Endothelial cell of umbilical vein (primary cell): ENCODE measurements around the gene MISP3. TPM values are rescaled to one million over a fixed set of nuclear protein-coding genes. Genes with fewer than 3 reads are reported as not detected.

Experiments
- polyA plus RNA-seq, 4 experiments: library from polyadenylated mRNA; depleted of rRNA in 3 of 4; stranded (reverse) in 3 of 4; unstranded in 1 of 4; fragments of >200 nt; gene quantifications; 2 replicates each; pipeline versions ENCODE4 v1.2.1 to v1.2.3, GENCODE V29; 2011 to 2012; ENCODE audit warnings: missing spikeins in 1 of 4
- total RNA-seq: library from RNA; stranded (reverse); gene quantifications from 2 replicates; pipeline ENCODE4 v1.2.3, GENCODE V29; 2021

The MISP3 gene
- total and polyA plus RNA-seq, 2 donors (not counting 3 experiments of a cell fraction or from before 2014, with no cell fraction given): 0.26 to 0.31 TPM

Other genes with a start within 250 kb of the MISP3 start
- 3.4 and 4.4 TPM in 2 replicates for gene NANOS3, start 195.7 kb upstream of the MISP3 start, total RNA-seq
- 1.0 and 1.5 TPM in 2 replicates for gene NANOS3, start 195.7 kb upstream of the MISP3 start, polyA plus RNA-seq
- gene BRME1, start 166.7 kb upstream of the MISP3 start, total RNA-seq: 1.5 and 2.5 TPM in 2 replicates
- 0.69 and 0.86 TPM in 2 replicates for gene BRME1, start 166.7 kb upstream of the MISP3 start, polyA plus RNA-seq
- 29.8 and 33.7 TPM in 2 replicates for gene CC2D1A, start 166.6 kb upstream of the MISP3 start, total RNA-seq
- 13.6 and 14.9 TPM in 2 replicates for gene CC2D1A, start 166.6 kb upstream of the MISP3 start, polyA plus RNA-seq
- 2.0 TPM in 1 of 2 replicates, not detected in the other for gene PODNL1, start 134.4 kb upstream of the MISP3 start, total RNA-seq
- gene PODNL1, start 134.4 kb upstream of the MISP3 start, polyA plus RNA-seq: 0.21 and 0.32 TPM in 2 replicates
- 42.4 and 47.9 TPM in 2 replicates for gene DCAF15, start 120.3 kb upstream of the MISP3 start, total RNA-seq
- 41.9 and 50.5 TPM in 2 replicates for gene DCAF15, start 120.3 kb upstream of the MISP3 start, polyA plus RNA-seq
- gene RFX1, start 66.5 kb upstream of the MISP3 start, total RNA-seq: 14.4 and 14.7 TPM in 2 replicates
- gene RFX1, start 66.5 kb upstream of the MISP3 start, polyA plus RNA-seq: 2.2 and 2.3 TPM in 2 replicates
- not detected in 2 replicates for gene RLN3, start 44.6 kb upstream of the MISP3 start, total RNA-seq
- not detected in 2 replicates for gene RLN3, start 44.6 kb upstream of the MISP3 start, polyA plus RNA-seq
- 3.7 and 4.5 TPM in 2 replicates for gene IL27RA, start 41.0 kb upstream of the MISP3 start, total RNA-seq
- 1.6 and 1.8 TPM in 2 replicates for gene IL27RA, start 41.0 kb upstream of the MISP3 start, polyA plus RNA-seq
- 0.31 TPM in 1 of 2 replicates, not detected in the other for gene PALM3, start 10.7 kb upstream of the MISP3 start, total RNA-seq
- 0.08 TPM in 2 replicates for gene PALM3, start 10.7 kb upstream of the MISP3 start, polyA plus RNA-seq
- 0.55 TPM in 1 of 2 replicates, not detected in the other for gene C19orf67, start 13.0 kb downstream of the MISP3 start, total RNA-seq
- gene C19orf67, start 13.0 kb downstream of the MISP3 start, polyA plus RNA-seq: not detected in 2 replicates
- 35.2 and 35.9 TPM in 2 replicates for gene SAMD1, start 18.0 kb downstream of the MISP3 start, total RNA-seq
- 13.8 and 14.1 TPM in 2 replicates for gene SAMD1, start 18.0 kb downstream of the MISP3 start, polyA plus RNA-seq
- 97.5 and 110 TPM in 2 replicates for gene PRKACA, start 45.0 kb downstream of the MISP3 start, total RNA-seq
- gene PRKACA, start 45.0 kb downstream of the MISP3 start, polyA plus RNA-seq: 29.9 and 44.2 TPM in 2 replicates
- 37.1 and 39.1 TPM in 2 replicates for gene ASF1B, start 63.8 kb downstream of the MISP3 start, total RNA-seq
- gene ASF1B, start 63.8 kb downstream of the MISP3 start, polyA plus RNA-seq: 36.6 and 42.4 TPM in 2 replicates
- gene ADGRL1, start 133.4 kb downstream of the MISP3 start, total RNA-seq: 5.4 and 7.3 TPM in 2 replicates
- gene ADGRL1, start 133.4 kb downstream of the MISP3 start, polyA plus RNA-seq: 8.3 and 9.0 TPM in 2 replicates